ENCODE measurements around the gene ANKRD53.
"Not testable (repeated sequence)": the region's sequence is repeated elsewhere in the genome, so short reads cannot be mapped to it uniquely, and the experiment has no call there.

- not testable (repeated sequence) for TF ChIP-seq JUN (IDR thresholded peaks at IDR 0.05; ENCODE audit: borderline replicate concordance, insufficient read depth, insufficient read length, low read depth); CTCF (IDR thresholded peaks at IDR 0.05; ENCODE audit: extremely low read depth in 1 of 2, insufficient read depth in 1 of 2, low read depth in 1 of 2, low read length in 2 of 2); POLR2A (IDR thresholded peaks at IDR 0.05; ENCODE audit: low read depth, low read length); GATA2 (IDR thresholded peaks at IDR 0.05; ENCODE audit: insufficient read depth, insufficient read length, low read depth, low read length); POLR2AphosphoS5 (IDR thresholded peaks at IDR 0.05; ENCODE audit: insufficient read depth, low read depth, low read length)
Measured at GRCh38 chr2:71021394-71021793, 43.0 kb downstream of the ANKRD53 start.

All from endothelial cell of umbilical vein (primary cell).